ENCODE results near the gene POLR2L. TPM values are rescaled to one million over a fixed set of nuclear protein-coding genes. Genes with fewer than 3 reads are reported as not detected.

The POLR2L gene
- polyA plus RNA-seq, 1 of the 3 experiments (the other 2 are of a cell fraction), result 540 TPM

- Histone ChIP-seq H3K79me2 (ENCODE audit: insufficient read depth) (no peaks in the 10 kb centered on the region), H3K9ac (no peak overlapping the region), H3K9me2 (no peaks in the 10 kb centered on the region), H3K27ac (ENCODE audit: low read depth in 2 of 2, low read length in 1 of 2) (no peak overlapping the region), H4K20me1 (ENCODE audit: insufficient read depth) (no peaks in the 10 kb centered on the region), H3K36me3 (replicated peaks in 1 of 2; ENCODE audit: control insufficient read depth in 1 of 2, insufficient read depth in 2 of 2, low read length in 1 of 2) (peaks cover 0 to 7% of the 10 kb centered on the region in 2 experiments), H3K4me1 (ENCODE audit: control insufficient read depth in 1 of 2, insufficient read depth in 2 of 2, low read depth in 1 of 2, low read length in 1 of 2) (peaks cover 0 to 21% of the 10 kb centered on the region in 2 experiments; a peak in 1 of 4 replicates), H2AFZ (ENCODE audit: low read depth) (no peak overlapping the region), H3K27me3 (ENCODE audit: insufficient read depth) (no peaks in the 10 kb centered on the region), H3K4me3 (ENCODE audit: low read depth in 2 of 2, low read length in 1 of 2) (no peak overlapping the region), H3F3A (replicated peaks; ENCODE audit: insufficient read depth) (no peaks in the 10 kb centered on the region), H3K4me2 (no peak overlapping the region), H3K9me3 (no peaks in the 10 kb centered on the region)
- DNase-seq, result no peak
- ChIA-PET CTCF (no interaction called here), POLR2A (no interaction called here)
- WGBS (ENCODE audit: low lambda C conversion rate), result 95% methylated on average over 12 of the region's 14 CpGs
- TF ChIP-seq NRF1 (IDR thresholded peaks at IDR 0.05; ENCODE audit: low read depth, low read length), result no peak
- TF ChIP-seq TAF1 (IDR thresholded peaks at IDR 0.05; ENCODE audit: borderline replicate concordance, low read depth, low read length), result no peak
- TF ChIP-seq RXRA (IDR thresholded peaks at IDR 0.05; ENCODE audit: borderline replicate concordance, low read depth), result no peak
- no peak for TF ChIP-seq SMC3 (IDR thresholded peaks at IDR 0.05; ENCODE audit: low read depth, low read length)
- no peak for TF ChIP-seq RAD21 (IDR thresholded peaks at IDR 0.05; ENCODE audit: low read length)
- TF ChIP-seq MXI1 (IDR thresholded peaks at IDR 0.05; ENCODE audit: low read depth, low read length), result no peak
- TF ChIP-seq JUND (IDR thresholded peaks at IDR 0.05), result no peak
- no peak for TF ChIP-seq TEAD4 (IDR thresholded peaks at IDR 0.05; ENCODE audit: borderline replicate concordance, insufficient read depth)
- TF ChIP-seq, protein P1, sequence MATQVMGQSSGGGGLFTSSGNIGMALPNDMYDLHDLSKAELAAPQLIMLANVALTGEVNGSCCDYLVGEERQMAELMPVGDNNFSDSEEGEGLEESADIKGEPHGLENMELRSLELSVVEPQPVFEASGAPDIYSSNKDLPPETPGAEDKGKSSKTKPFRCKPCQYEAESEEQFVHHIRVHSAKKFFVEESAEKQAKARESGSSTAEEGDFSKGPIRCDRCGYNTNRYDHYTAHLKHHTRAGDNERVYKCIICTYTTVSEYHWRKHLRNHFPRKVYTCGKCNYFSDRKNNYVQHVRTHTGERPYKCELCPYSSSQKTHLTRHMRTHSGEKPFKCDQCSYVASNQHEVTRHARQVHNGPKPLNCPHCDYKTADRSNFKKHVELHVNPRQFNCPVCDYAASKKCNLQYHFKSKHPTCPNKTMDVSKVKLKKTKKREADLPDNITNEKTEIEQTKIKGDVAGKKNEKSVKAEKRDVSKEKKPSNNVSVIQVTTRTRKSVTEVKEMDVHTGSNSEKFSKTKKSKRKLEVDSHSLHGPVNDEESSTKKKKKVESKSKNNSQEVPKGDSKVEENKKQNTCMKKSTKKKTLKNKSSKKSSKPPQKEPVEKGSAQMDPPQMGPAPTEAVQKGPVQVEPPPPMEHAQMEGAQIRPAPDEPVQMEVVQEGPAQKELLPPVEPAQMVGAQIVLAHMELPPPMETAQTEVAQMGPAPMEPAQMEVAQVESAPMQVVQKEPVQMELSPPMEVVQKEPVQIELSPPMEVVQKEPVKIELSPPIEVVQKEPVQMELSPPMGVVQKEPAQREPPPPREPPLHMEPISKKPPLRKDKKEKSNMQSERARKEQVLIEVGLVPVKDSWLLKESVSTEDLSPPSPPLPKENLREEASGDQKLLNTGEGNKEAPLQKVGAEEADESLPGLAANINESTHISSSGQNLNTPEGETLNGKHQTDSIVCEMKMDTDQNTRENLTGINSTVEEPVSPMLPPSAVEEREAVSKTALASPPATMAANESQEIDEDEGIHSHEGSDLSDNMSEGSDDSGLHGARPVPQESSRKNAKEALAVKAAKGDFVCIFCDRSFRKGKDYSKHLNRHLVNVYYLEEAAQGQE (IDR thresholded peaks at IDR 0.05; ENCODE audit: low read depth, low read length), result no peak
Measured at GRCh38 chr11:887589-887988, 45.3 kb upstream of the POLR2L start.

DNA sequence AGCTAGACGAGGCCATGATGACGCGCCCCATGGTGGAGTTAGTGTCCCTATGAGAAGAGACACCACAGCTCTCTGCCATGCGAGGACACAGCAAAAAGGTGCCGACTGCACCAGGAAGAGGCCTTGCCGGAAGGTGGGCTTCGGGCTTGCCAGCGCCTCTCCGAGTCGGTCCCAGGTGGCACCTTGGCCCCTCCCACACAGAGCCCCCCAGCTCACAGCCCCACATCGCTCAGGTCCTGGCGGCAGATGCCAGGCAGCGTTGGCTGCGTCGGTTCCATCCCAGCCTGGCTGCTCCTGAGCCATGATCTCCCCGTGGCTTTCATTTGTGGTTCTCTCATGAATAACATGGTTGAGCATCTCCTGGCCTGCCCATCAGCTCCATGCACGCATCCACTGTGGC, 44.2 kb upstream of the POLR2L start:
- Histone ChIP-seq H3K27ac (ENCODE audit: low read depth in 2 of 2, low read length in 1 of 2) (no peak overlapping the region), H3F3A (replicated peaks; ENCODE audit: insufficient read depth) (no peaks in the 10 kb centered on the region), H3K4me1 (ENCODE audit: control insufficient read depth in 1 of 2, insufficient read depth in 2 of 2, low read depth in 1 of 2, low read length in 1 of 2) (peaks cover 0 to 15% of the 10 kb centered on the region in 2 experiments; a peak in 1 of 4 replicates), H3K27me3 (ENCODE audit: insufficient read depth) (no peaks in the 10 kb centered on the region), H3K4me3 (ENCODE audit: low read depth in 2 of 2, low read length in 1 of 2) (no peak overlapping the region), H3K9ac (no peak overlapping the region), H4K20me1 (ENCODE audit: insufficient read depth) (no peaks in the 10 kb centered on the region), H3K9me3 (no peaks in the 10 kb centered on the region), H3K79me2 (ENCODE audit: insufficient read depth) (no peaks in the 10 kb centered on the region), H2AFZ (ENCODE audit: low read depth) (no peak overlapping the region), H3K9me2 (no peaks in the 10 kb centered on the region), H3K4me2 (no peak overlapping the region), H3K36me3 (replicated peaks in 1 of 2; ENCODE audit: control insufficient read depth in 1 of 2, insufficient read depth in 2 of 2, low read length in 1 of 2) (peaks cover 0 to 7% of the 10 kb centered on the region in 2 experiments)
- no peak for DNase-seq
- 97% methylated on average over 14 of the region's 17 CpGs for WGBS (ENCODE audit: low lambda C conversion rate)
- TF ChIP-seq TCF12 (IDR thresholded peaks at IDR 0.05), result no peak
- TF ChIP-seq FOSL2 (IDR thresholded peaks at IDR 0.05; ENCODE audit: borderline replicate concordance, low read depth), result no peak
- ChIA-PET POLR2A (no interaction called here), CTCF (interaction anchor here (1.2 kb wide), 1 partner anchor 38 kb away, joined by 4 read pairs; no protein-coding TSS in a partner anchor)

Data from SK-N-SH (cell line).